A549 (cell line): ENCODE results near the gene TRPC5OS. TPM values are rescaled to one million over a fixed set of nuclear protein-coding genes. Genes with fewer than 3 reads are reported as not detected.

Experiments used
- ATAC-seq, 2 experiments: fragments of 200-7000 bp in 1 of 2; fragments of >200 bp in 1 of 2; cut with Nextera tagmentation in 1 of 2; cut with Tn5 transposase in 1 of 2; 3 replicates each; pipeline versions ENCODE4 v1.8.0 to v1.9.1; 2018 to 2020; ENCODE audit warnings: mild to moderate bottlenecking in 1 of 2, moderate library complexity in 1 of 2
- CTCF ChIA-PET: fragments of 300-600 bp; sonication (Branson Sonifier 250); formaldehyde crosslinking; extraction: SDS; loops from one replicate; lab custom pipeline; 2021; ENCODE audit warnings: antibody characterized with exemption, inconsistent platforms; lab: Yijun Ruan, JAX
- POLR2A ChIA-PET: fragments of 350-600 bp; formaldehyde crosslinking; extraction: SDS; loops from one replicate; lab custom pipeline; 2021; ENCODE audit warnings: antibody characterized with exemption, inconsistent platforms; lab: Yijun Ruan, JAX
- DNase-seq, 2 experiments: peaks; one replicate each; pipeline versions ENCODE4 v3.0.0 to v3.0.0-alpha.2; 2011 to 2016; ENCODE audit warnings: low read depth in 1 of 2, low spot score in 1 of 2
- FAIRE-seq: peaks from 2 replicates; lab custom pipeline; 2011; peaks lifted over from hg19 to GRCh38; lab: Jason Lieb, UNC
- H3K27ac ChIP-seq, 2 experiments: fragments of >200 bp; sonication (Bioruptor Twin); formaldehyde crosslinking; 3 replicates each; pipeline ENCODE4 v1.5.1; 2016 to 2017
- H3K4me1 ChIP-seq: fragments of >200 bp; sonication (Bioruptor Twin); formaldehyde crosslinking; 3 replicates; pipeline ENCODE4 v1.6.1; 2016
- H3K4me2 ChIP-seq: fragments of >200 bp; sonication (Bioruptor Twin); formaldehyde crosslinking; 3 replicates; pipeline ENCODE4 v1.6.1; 2016
- H3K4me3 ChIP-seq: fragments of >200 bp; sonication (Bioruptor Twin); formaldehyde crosslinking; 3 replicates; pipeline ENCODE4 v1.5.1; 2016
- H3K9me3 ChIP-seq: fragments of >200 bp; sonication (Bioruptor Twin); formaldehyde crosslinking; 3 replicates; pipeline ENCODE4 v1.6.1; 2016
- BCL3 ChIP-seq: fragments of >200 bp; sonication (Bioruptor Twin); formaldehyde crosslinking; IDR thresholded peaks from 3 replicates; pipeline ENCODE4 v1.6.1; 2016
- CBX8 ChIP-seq: fragments of 200-600 bp; sonication (generic); IDR thresholded peaks from 2 replicates; pipeline ENCODE4 v1.6.1; 2016
- CTCF ChIP-seq: fragments of >200 bp; sonication (Bioruptor Twin); formaldehyde crosslinking; IDR thresholded peaks from 3 replicates; pipeline ENCODE4 v1.5.1; 2016
- EHF ChIP-seq: fragments of 250-450 bp; sonication (Bioruptor Pico); IDR thresholded peaks from 2 replicates; pipeline ENCODE4 v1.5.0; 2020; ENCODE audit warnings: mild to moderate bottlenecking
- EHMT2 ChIP-seq: fragments of 200-600 bp; sonication (generic); IDR thresholded peaks from 2 replicates; pipeline ENCODE4 v1.6.1; 2016; ENCODE audit warnings: antibody characterized with exemption, low read depth, mild to moderate bottlenecking, moderate library complexity
- EP300 ChIP-seq, 2 experiments: fragments of >200 bp; sonication (Bioruptor Twin); formaldehyde crosslinking; IDR thresholded peaks; 2 replicates in 1 of 2; 3 replicates in 1 of 2; pipeline ENCODE4 v1.6.1; 2016 to 2017
- FOXS1 ChIP-seq: fragments of 250-450 bp; sonication (Bioruptor Pico); IDR thresholded peaks from 2 replicates; pipeline ENCODE4 v1.5.0; 2020; ENCODE audit warnings: mild to moderate bottlenecking, moderate library complexity
- HES2 ChIP-seq: fragments of >200 bp; sonication (Bioruptor Twin); formaldehyde crosslinking; IDR thresholded peaks from 2 replicates; pipeline ENCODE4 v1.6.1; 2016
- HOXA7 ChIP-seq: fragments of 250-450 bp; sonication (Bioruptor Pico); IDR thresholded peaks from 2 replicates; pipeline ENCODE4 v1.5.0; 2020; ENCODE audit warnings: mild to moderate bottlenecking, moderate library complexity
- HOXB13 ChIP-seq: fragments of 250-450 bp; sonication (Bioruptor Pico); IDR thresholded peaks from 2 replicates; pipeline ENCODE4 v1.5.0; 2020; ENCODE audit warnings: low read depth, mild to moderate bottlenecking, moderate library complexity
- JUN ChIP-seq, 2 experiments: fragments of >200 bp; sonication (Bioruptor Twin); formaldehyde crosslinking; IDR thresholded peaks; 2 replicates in 1 of 2; 3 replicates in 1 of 2; pipeline ENCODE4 v1.6.1; 2016 to 2017
- NFE2L2 ChIP-seq: fragments of 150-350 bp; conservative IDR thresholded peaks from 2 replicates; pipeline ENCODE4 v1.6.1; 2014; ENCODE audit warnings: low read length
- NPAS2 ChIP-seq: fragments of 250-450 bp; sonication (Bioruptor Pico); IDR thresholded peaks from 2 replicates; pipeline ENCODE4 v1.8.0; 2022; ENCODE audit warnings: mild to moderate bottlenecking, moderate library complexity, borderline replicate concordance
- NR3C1 ChIP-seq: fragments of >200 bp; sonication (Bioruptor Twin); formaldehyde crosslinking; IDR thresholded peaks from 3 replicates; pipeline ENCODE4 v1.6.1; 2017
- POLR2A ChIP-seq: IDR thresholded peaks from 2 replicates; pipeline ENCODE4 v1.6.1; 2012; ENCODE audit warnings: mild to moderate bottlenecking, low read length
- RAD21 ChIP-seq, 2 experiments: fragments of >200 bp in 1 of 2; sonication (Bioruptor Twin) in 1 of 2; formaldehyde crosslinking in 1 of 2; IDR thresholded peaks in 1 of 2; conservative IDR thresholded peaks in 1 of 2; 2 replicates in 1 of 2; 3 replicates in 1 of 2; pipeline ENCODE4 v1.6.1; 2012 to 2018; ENCODE audit warnings: inconsistent platforms in 1 of 2
- REST ChIP-seq: fragments of 200-600 bp; sonication (generic); IDR thresholded peaks from 2 replicates; pipeline ENCODE4 v1.6.1; 2016; ENCODE audit warnings: antibody characterized with exemption, mild to moderate bottlenecking, moderate library complexity
- RFX5 ChIP-seq: fragments of 450-650 bp; IDR thresholded peaks from 2 replicates; pipeline ENCODE4 v1.7.1; 2014; ENCODE audit warnings: antibody characterized with exemption, mild to moderate bottlenecking, moderate library complexity
- RNF2 ChIP-seq: fragments of 200-600 bp; sonication (generic); IDR thresholded peaks from 2 replicates; pipeline ENCODE4 v1.6.1; 2016; ENCODE audit warnings: low read depth, mild to moderate bottlenecking, antibody characterized with exemption, moderate library complexity, borderline replicate concordance
- SMC3 ChIP-seq: fragments of >200 bp; sonication (Bioruptor Twin); formaldehyde crosslinking; IDR thresholded peaks from 3 replicates; pipeline ENCODE4 v1.6.1; 2018; ENCODE audit warnings: inconsistent platforms
- ZFP36 ChIP-seq: fragments of 450-650 bp; IDR thresholded peaks from 2 replicates; pipeline ENCODE4 v1.6.1; 2014; ENCODE audit warnings: borderline replicate concordance; ENCODE audit not compliant: partially characterized antibody
- ZNF302 ChIP-seq: fragments of 250-450 bp; sonication (Bioruptor Pico); IDR thresholded peaks from 2 replicates; pipeline ENCODE4 v1.9.0; 2021; ENCODE audit warnings: inconsistent platforms, mild to moderate bottlenecking, moderate library complexity
- WGBS: methylation state at CpG from one replicate; pipeline ENCODE4 v1.1.6; 2017; ENCODE audit errors: missing lambda C conversion rate; 5-methylcytosine and 5-hydroxymethylcytosine counted together
- polyA plus RNA-seq, 4 experiments: library from polyadenylated mRNA; depleted of rRNA in 3 of 4; stranded (reverse); fragments of >200 nt; fragmentation: RNase III in 1 of 4; extraction: RNeasy Plus Mini Kit Qiagen cat#74134 plus additional on column Dnase treatment in 1 of 4; gene quantifications; 2 replicates in 3 of 4; 3 replicates in 1 of 4; pipeline ENCODE4 v1.2.3, GENCODE V29; 2011 to 2017

Gene TRPC5OS
- polyA plus RNA-seq, 2 of the 4 experiments (the other 2 are of a cell fraction): not detected

GRCh38 chrX:111880735-111881134 lies 4.8 kb downstream of the TRPC5OS start (continued):
- TF ChIP-seq RFX5 (no peak), ZFP36 (no peak), CTCF (no peak), HOXB13 (CRISPR knock-in tag) (no peak), NPAS2 (CRISPR knock-in tag) (no peak)

- TF ChIP-seq JUN (IDR thresholded peaks at IDR 0.05): no peak
- TF ChIP-seq SMC3: no peak
- TF ChIP-seq EP300 (IDR thresholded peaks at IDR 0.05): no peak
- TF ChIP-seq HOXA7 (CRISPR knock-in tag): no peak
- no peak for TF ChIP-seq REST
- no peak for TF ChIP-seq RNF2
- TF ChIP-seq EHMT2: no peak
- no peak for TF ChIP-seq RFX5
- no peak for TF ChIP-seq CTCF
- TF ChIP-seq RAD21 (conservative IDR thresholded peaks at IDR 0.05 in 1 of 2, IDR thresholded peaks at IDR 0.05 in 1 of 2): no peak
- TF ChIP-seq FOXS1 (CRISPR knock-in tag): no peak
- TF ChIP-seq EHF (CRISPR knock-in tag): no peak
- TF ChIP-seq POLR2A: no peak
- TF ChIP-seq NR3C1: no peak
- TF ChIP-seq ZNF302 (CRISPR knock-in tag): no peak
- no peak for TF ChIP-seq BCL3
- TF ChIP-seq CBX8: no peak
- TF ChIP-seq HES2: no peak
- no peak for TF ChIP-seq NFE2L2
- FAIRE-seq (no peak), DNase-seq (no peak), ATAC-seq (no peak)
- ChIA-PET POLR2A (no interaction called here), CTCF (no interaction called here)
- no peak overlapping the region for H3K4me3 ChIP-seq
- WGBS: 57% methylated on average over 3 of the region's 3 CpGs
- H3K4me2 ChIP-seq: no peak overlapping the region
- H3K27ac ChIP-seq: no peak overlapping the region
- no peaks in the 10 kb centered on the region for H3K4me1 ChIP-seq
- H3K9me3 ChIP-seq: no peaks in the 10 kb centered on the region
Measured at GRCh38 chrX:111881715-111882114, 5.7 kb downstream of the TRPC5OS start.
